ENCODE data around the gene SH3GL1. TPM values are rescaled to one million over a fixed set of nuclear protein-coding genes. Genes with fewer than 3 reads are reported as not detected.

The SH3GL1 gene
- total RNA-seq, 3 donors from 2014 or later: 31.7 to 54.9 (median 47.5) TPM

GRCh38 chr19:4443966-4444764, 43.8 kb upstream of the SH3GL1 start:
- ATAC-seq: peak; percentile 4
- peaks cover 8% of the 10 kb centered on the region for H3K36me3 ChIP-seq (ENCODE audit: low read depth)

GRCh38 chr19:4443188-4443587, 42.8 kb upstream of the SH3GL1 start:
- intact Hi-C loops (cut with DNase I, micrococcal nuclease): no loop called here
- Histone ChIP-seq H3K36me3 (ENCODE audit: low read depth) (peaks cover 8% of the 10 kb centered on the region), H3K4me1 (ENCODE audit: low read depth) (no peaks in the 10 kb centered on the region), H3K9me3 (no peaks in the 10 kb centered on the region), H3K4me3 (no peak overlapping the region)
- no peak for TF ChIP-seq CTCF (IDR thresholded peaks at IDR 0.05)
- DNase-seq (no peak), ATAC-seq (no peak)

More at GRCh38 chr19:4443966-4444764, 43.8 kb upstream of the SH3GL1 start:
- DNase-seq: no peak
- no peak for TF ChIP-seq CTCF (IDR thresholded peaks at IDR 0.05)
- H3K4me1 ChIP-seq (ENCODE audit: low read depth): no peaks in the 10 kb centered on the region
- no peaks in the 10 kb centered on the region for H3K9me3 ChIP-seq
- intact Hi-C loops (cut with DNase I, micrococcal nuclease): no loop called here
- no peak overlapping the region for H3K4me3 ChIP-seq

- intact Hi-C loops (cut with DNase I, micrococcal nuclease): no loop called here
Measured at GRCh38 chr19:4442819-4443146, 42.4 kb upstream of the SH3GL1 start.

GRCh38 chr19:4441994-4442818, 41.9 kb upstream of the SH3GL1 start:
- intact Hi-C loops (cut with DNase I, micrococcal nuclease): no loop called here
- no peak for TF ChIP-seq CTCF (IDR thresholded peaks at IDR 0.05)
- H3K4me3 ChIP-seq: no peak overlapping the region
- ATAC-seq: no peak
- H3K36me3 ChIP-seq (ENCODE audit: low read depth): peaks cover 3% of the 10 kb centered on the region
- H3K9me3 ChIP-seq: no peaks in the 10 kb centered on the region
- H3K4me1 ChIP-seq (ENCODE audit: low read depth): no peaks in the 10 kb centered on the region
- DNase-seq: no peak

More at GRCh38 chr19:4442819-4443146, 42.4 kb upstream of the SH3GL1 start:
- Histone ChIP-seq H3K4me1 (ENCODE audit: low read depth) (no peaks in the 10 kb centered on the region), H3K4me3 (no peak overlapping the region), H3K9me3 (no peaks in the 10 kb centered on the region), H3K36me3 (ENCODE audit: low read depth) (peaks cover 8% of the 10 kb centered on the region)
- ATAC-seq (no peak), DNase-seq (no peak)
- TF ChIP-seq CTCF (IDR thresholded peaks at IDR 0.05): no peak

GRCh38 chr19:4439243-4439642, 38.9 kb upstream of the SH3GL1 start:
- H3K4me3 ChIP-seq: no peak overlapping the region
- no peak for ATAC-seq
- no peaks in the 10 kb centered on the region for H3K4me1 ChIP-seq (ENCODE audit: low read depth)
- no peak for DNase-seq
- no peaks in the 10 kb centered on the region for H3K36me3 ChIP-seq (ENCODE audit: low read depth)
- no peaks in the 10 kb centered on the region for H3K9me3 ChIP-seq
- intact Hi-C loops (cut with DNase I, micrococcal nuclease): no loop called here
- no peak for TF ChIP-seq CTCF (IDR thresholded peaks at IDR 0.05)

All from mucosa of descending colon (tissue), 3 donors.